ENCODE data around the gene RCAN2.
"Not testable (repeated sequence)": the region's sequence is repeated elsewhere in the genome, so short reads cannot be mapped to it uniquely, and the experiment has no call there.

The RCAN2 gene

GRCh38 chr6:46368169-46368536, 123.1 kb downstream of the RCAN2 start:
- no peaks in the 10 kb centered on the region for H3K27me3 Mint-ChIP-seq
- no peaks in the 10 kb centered on the region for H3K36me3 Mint-ChIP-seq

GRCh38 chr6:46367354-46368168, 123.7 kb downstream of the RCAN2 start:
- no peak for DNase-seq
- Mint-ChIP-seq H3K9me3 (no peaks in the 10 kb centered on the region), H3K4me1 (no peaks in the 10 kb centered on the region), H3K4me3 (no peak overlapping the region), H3K36me3 (no peaks in the 10 kb centered on the region), H3K27ac (no peak overlapping the region), H3K27me3 (no peaks in the 10 kb centered on the region)
- CTCF ChIA-PET: no interaction called here

More at GRCh38 chr6:46368169-46368536, 123.1 kb downstream of the RCAN2 start:
- H3K4me3 Mint-ChIP-seq: no peak overlapping the region
- CTCF ChIA-PET: no interaction called here
- H3K4me1 Mint-ChIP-seq: no peaks in the 10 kb centered on the region
- no peak overlapping the region for H3K27ac Mint-ChIP-seq
- H3K9me3 Mint-ChIP-seq: no peaks in the 10 kb centered on the region
- no peak for DNase-seq

DNA sequence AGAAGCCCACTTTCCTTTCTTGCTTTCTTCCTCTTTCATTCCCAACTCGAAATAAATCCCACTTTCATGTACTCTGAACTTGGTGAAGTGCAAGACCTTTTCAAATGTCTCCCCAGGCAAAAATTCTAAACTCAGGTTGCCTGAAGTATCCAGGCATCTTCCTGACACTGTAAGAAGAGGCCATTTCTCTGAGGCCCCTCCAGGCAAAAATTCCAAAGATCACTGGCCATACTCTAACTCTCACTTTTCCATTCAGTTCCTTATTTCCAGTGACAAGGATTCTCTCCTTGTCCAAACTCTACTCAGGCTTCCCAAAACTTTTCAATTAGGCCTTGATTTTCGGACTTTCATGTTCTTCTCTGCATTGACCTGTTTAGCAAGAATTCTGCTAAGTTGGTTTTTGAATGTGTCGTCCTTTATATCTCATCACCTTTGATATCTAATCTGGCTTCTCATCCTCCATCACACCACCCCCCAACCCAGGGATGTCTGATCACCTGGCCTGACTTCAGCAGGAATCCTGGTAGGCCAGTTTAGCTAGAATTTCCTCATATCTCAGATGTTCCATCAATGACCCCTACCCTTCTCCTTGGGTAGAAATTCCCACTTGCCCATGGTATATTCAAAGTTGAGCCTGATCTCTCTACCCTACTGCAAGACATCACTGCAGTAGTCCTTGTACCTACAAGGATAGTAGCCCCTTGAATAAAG, 124.9 kb downstream of the RCAN2 start:
- Mint-ChIP-seq H3K27ac (no peak overlapping the region), H3K36me3 (no peaks in the 10 kb centered on the region), H3K9me3 (no peaks in the 10 kb centered on the region), H3K4me3 (no peak overlapping the region), H3K4me1 (no peaks in the 10 kb centered on the region), H3K27me3 (no peaks in the 10 kb centered on the region)
- CTCF ChIA-PET: no interaction called here
- no peak for DNase-seq

DNA sequence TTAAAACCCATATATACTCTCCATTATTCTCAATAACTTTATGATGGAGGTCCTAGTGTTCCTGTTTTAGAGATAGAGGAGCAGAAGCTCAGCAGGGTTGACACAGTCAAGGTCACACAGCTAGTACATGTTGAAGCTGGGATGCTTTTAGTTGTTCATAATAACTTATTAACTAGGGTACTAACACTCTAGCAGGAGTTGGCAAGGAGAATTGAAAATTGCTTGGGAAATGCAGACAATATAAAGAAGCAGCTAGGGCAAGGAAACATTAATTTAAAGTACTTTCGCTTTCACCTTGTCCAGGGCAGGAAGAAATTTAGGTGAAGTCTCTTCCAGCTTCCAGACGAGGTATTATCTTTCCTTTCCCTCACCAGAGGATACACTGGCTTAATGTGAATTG, 133.7 kb downstream of the RCAN2 start:
- H3K9me3 Mint-ChIP-seq: no peaks in the 10 kb centered on the region
- no peak for DNase-seq
- H3K4me3 Mint-ChIP-seq: no peak overlapping the region
- H3K27ac Mint-ChIP-seq: no peak overlapping the region
- CTCF ChIA-PET: no interaction called here
- H3K4me1 Mint-ChIP-seq: peaks cover 2% of the 10 kb centered on the region
- H3K27me3 Mint-ChIP-seq: peaks cover 5% of the 10 kb centered on the region
- H3K36me3 Mint-ChIP-seq: no peaks in the 10 kb centered on the region

GRCh38 chr6:46356543-46356942, 134.7 kb downstream of the RCAN2 start:
- Mint-ChIP-seq H3K9me3 (no peaks in the 10 kb centered on the region), H3K36me3 (no peaks in the 10 kb centered on the region), H3K4me3 (no peak overlapping the region), H3K27me3 (peaks cover 5% of the 10 kb centered on the region), H3K27ac (no peak overlapping the region), H3K4me1 (peaks cover 2% of the 10 kb centered on the region)
- no peak for DNase-seq
- CTCF ChIA-PET: no interaction called here

- CTCF ChIA-PET: interaction anchor here (1.3 kb wide), 1 partner anchor 13 kb away, joined by 3 read pairs; no protein-coding TSS in a partner anchor
- Mint-ChIP-seq H3K27me3 (no peaks in the 10 kb centered on the region), H3K9me3 (no peaks in the 10 kb centered on the region), H3K36me3 (no peaks in the 10 kb centered on the region), H3K4me3 (no peak overlapping the region), H3K4me1 (peaks cover 2% of the 10 kb centered on the region), H3K27ac (no peak overlapping the region)
- DNase-seq: no peak
Observed at GRCh38 chr6:46353528-46353927, 137.7 kb downstream of the RCAN2 start.

DNA sequence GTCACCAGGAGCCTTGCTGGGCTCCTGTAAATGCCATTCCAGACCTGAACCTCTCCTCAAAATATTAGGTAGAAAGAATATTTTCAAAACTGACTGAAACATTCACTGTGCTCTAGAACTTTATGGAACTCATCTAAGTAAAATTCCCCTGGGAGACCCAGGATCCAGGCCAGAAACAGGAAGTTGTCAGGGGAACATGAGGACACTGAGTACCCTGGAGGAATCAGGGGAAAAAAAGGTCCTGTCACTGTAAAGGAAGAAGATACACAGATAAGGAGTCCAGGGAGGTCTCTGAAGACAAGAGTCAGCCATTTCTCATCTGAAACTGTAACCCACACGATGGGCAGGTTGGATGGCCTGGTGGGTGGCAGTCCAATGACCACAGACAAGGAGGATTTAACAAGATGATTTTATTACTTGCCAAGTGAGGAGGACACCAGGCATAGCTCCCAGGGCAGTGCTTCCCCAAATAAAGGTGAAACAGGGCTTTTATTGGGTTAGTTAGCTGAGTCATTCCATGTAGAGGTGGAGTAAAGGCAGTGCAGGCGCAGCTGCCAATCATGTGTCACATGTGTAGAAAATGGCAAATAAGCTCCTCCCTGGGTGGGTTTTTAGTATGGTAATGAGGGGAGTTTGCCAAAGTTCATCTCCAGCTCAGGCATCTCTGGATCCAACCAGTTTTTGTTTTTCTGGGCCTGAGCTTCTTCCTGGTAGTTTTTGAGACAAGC, 138.5 kb downstream of the RCAN2 start:
- DNase-seq: no peak

GRCh38 chr6:46350714-46351113, 140.5 kb downstream of the RCAN2 start:
- Mint-ChIP-seq H3K9me3 (no peaks in the 10 kb centered on the region), H3K36me3 (no peaks in the 10 kb centered on the region), H3K27ac (no peak overlapping the region), H3K4me3 (no peak overlapping the region), H3K27me3 (no peaks in the 10 kb centered on the region), H3K4me1 (no peaks in the 10 kb centered on the region)
- CTCF ChIA-PET: no interaction called here
- no peak for DNase-seq

More for the DNA sequence above, 138.5 kb downstream of the RCAN2 start:
- H3K27ac Mint-ChIP-seq: no peak overlapping the region
- no peaks in the 10 kb centered on the region for H3K27me3 Mint-ChIP-seq
- peaks cover 2% of the 10 kb centered on the region for H3K4me1 Mint-ChIP-seq
- H3K36me3 Mint-ChIP-seq: no peaks in the 10 kb centered on the region
- CTCF ChIA-PET: no interaction called here
- no peak overlapping the region for H3K4me3 Mint-ChIP-seq
- H3K9me3 Mint-ChIP-seq: no peaks in the 10 kb centered on the region

GRCh38 chr6:46347669-46348068, 143.6 kb downstream of the RCAN2 start:
- DNase-seq: no peak
- Mint-ChIP-seq H3K4me3 (no peak overlapping the region), H3K27ac (no peak overlapping the region), H3K36me3 (no peaks in the 10 kb centered on the region), H3K9me3 (no peaks in the 10 kb centered on the region), H3K27me3 (no peaks in the 10 kb centered on the region), H3K4me1 (no peaks in the 10 kb centered on the region)
- CTCF ChIA-PET: interaction anchor here (0.9 kb wide), 1 partner anchor 132 kb away, joined by 3 read pairs; no protein-coding TSS in a partner anchor

DNA sequence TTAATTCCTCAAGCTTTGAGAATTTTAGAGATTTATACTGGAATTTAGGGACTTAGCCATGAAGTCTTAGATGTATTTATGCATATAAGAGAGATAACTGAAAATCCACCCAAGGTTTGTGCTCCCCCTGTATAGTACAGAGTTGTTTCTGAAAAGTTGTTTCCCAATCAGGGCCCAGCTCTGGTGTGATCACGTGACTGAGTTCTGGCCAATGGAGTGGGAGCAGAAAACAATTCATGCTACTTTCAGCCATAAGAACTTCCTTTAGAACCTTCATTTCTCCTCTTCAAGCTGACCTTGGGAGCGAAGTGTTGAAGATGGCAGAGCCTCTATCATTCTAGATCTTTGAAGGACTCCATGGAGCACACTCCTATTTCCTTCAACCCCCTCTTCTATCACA, 151.0 kb downstream of the RCAN2 start:
- Mint-ChIP-seq H3K27me3 (no peaks in the 10 kb centered on the region), H3K4me3 (no peak overlapping the region), H3K4me1 (no peaks in the 10 kb centered on the region), H3K27ac (no peak overlapping the region), H3K36me3 (no peaks in the 10 kb centered on the region), H3K9me3 (no peaks in the 10 kb centered on the region)
- CTCF ChIA-PET: interaction anchor here (1.6 kb wide), 1 partner anchor 14 kb away, joined by 3 read pairs; no protein-coding TSS in a partner anchor
- DNase-seq: no peak

- Mint-ChIP-seq H3K4me1 (no peaks in the 10 kb centered on the region), H3K27me3 (no peaks in the 10 kb centered on the region), H3K36me3 (no peaks in the 10 kb centered on the region), H3K9me3 (no peaks in the 10 kb centered on the region), H3K4me3 (no peak overlapping the region), H3K27ac (no peak overlapping the region)
- no peak for DNase-seq
- CTCF ChIA-PET: interaction anchor here (0.6 kb wide), 2 partner anchors 17 to 286 kb away, joined by 3 read pairs; no protein-coding TSS in a partner anchor
Observed at GRCh38 chr6:46338131-46338530, 153.1 kb downstream of the RCAN2 start.

DNA sequence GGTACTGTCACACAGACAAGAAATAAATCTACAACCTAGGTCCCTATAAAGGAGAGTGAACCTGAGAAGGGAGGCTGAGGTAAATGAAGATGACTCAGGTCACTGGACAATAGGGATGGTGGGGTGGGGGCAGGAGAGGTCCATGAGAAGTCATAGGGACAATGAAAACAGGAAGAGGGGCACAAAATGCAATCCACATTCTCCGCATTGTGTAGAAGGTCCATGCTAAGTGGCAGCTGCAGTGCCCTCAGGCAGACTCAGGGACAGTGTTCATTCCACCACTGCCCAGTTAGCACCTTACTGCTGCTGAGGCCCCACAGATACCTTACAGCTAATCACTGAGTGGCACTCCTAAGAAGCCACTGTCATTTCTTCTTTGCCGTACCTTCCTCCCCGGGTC, 156.8 kb downstream of the RCAN2 start:
- H3K9me3 Mint-ChIP-seq: no peaks in the 10 kb centered on the region
- H3K27ac Mint-ChIP-seq: no peak overlapping the region
- peaks cover 3% of the 10 kb centered on the region for H3K27me3 Mint-ChIP-seq
- H3K4me3 Mint-ChIP-seq: no peak overlapping the region
- H3K36me3 Mint-ChIP-seq: no peaks in the 10 kb centered on the region
- no peaks in the 10 kb centered on the region for H3K4me1 Mint-ChIP-seq
- DNase-seq: no peak
- CTCF ChIA-PET: no interaction called here

GRCh38 chr6:46333481-46333880, 157.8 kb downstream of the RCAN2 start:
- Mint-ChIP-seq H3K4me1 (no peaks in the 10 kb centered on the region), H3K27ac (no peak overlapping the region), H3K4me3 (no peak overlapping the region), H3K36me3 (no peaks in the 10 kb centered on the region), H3K27me3 (peaks cover 8% of the 10 kb centered on the region), H3K9me3 (no peaks in the 10 kb centered on the region)
- DNase-seq: no peak
- CTCF ChIA-PET: no interaction called here

DNA sequence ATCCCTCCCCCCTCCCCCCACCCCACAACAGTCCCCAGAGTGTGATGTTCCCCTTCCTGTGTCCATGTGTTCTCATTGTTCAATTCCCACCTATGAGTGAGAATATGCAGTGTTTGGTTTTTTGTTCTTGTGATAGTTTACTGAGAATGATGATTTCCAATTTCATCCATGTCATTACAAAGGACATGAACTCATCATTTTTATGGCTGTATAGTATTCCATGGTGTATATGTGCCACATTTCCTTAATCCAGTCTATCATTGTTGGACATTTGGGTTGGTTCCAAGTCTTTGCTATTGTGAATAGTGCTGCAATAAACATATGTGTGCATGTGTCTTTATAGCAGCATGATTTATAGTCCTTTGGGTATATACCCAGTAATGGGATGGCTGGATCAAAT, 158.8 kb downstream of the RCAN2 start:
- H3K9me3 Mint-ChIP-seq, H3K4me3 Mint-ChIP-seq, H3K27ac Mint-ChIP-seq, DNase-seq, H3K27me3 Mint-ChIP-seq, H3K36me3 Mint-ChIP-seq, CTCF ChIA-PET, H3K4me1 Mint-ChIP-seq: not testable (repeated sequence)
